Osteoblast (primary cell): ENCODE results near the gene CA9. TPM values are rescaled to one million over a fixed set of nuclear protein-coding genes. Genes with fewer than 3 reads are reported as not detected.

Experiments used
- DNase-seq: peaks from one replicate; pipeline ENCODE4 v3.0.0; 2011; ENCODE audit warnings: low spot score, mixed read lengths; ENCODE audit not compliant: insufficient read length; ENCODE audit errors: missing footprints
- H2AFZ ChIP-seq: 2 replicates; pipeline ENCODE4 v1.6.0; 2011; ENCODE audit warnings: mild to moderate bottlenecking, low read length
- H3K27ac ChIP-seq: 2 replicates; pipeline ENCODE4 v1.5.1; 2011; ENCODE audit warnings: mild to moderate bottlenecking, low read depth, low read length, moderate library complexity
- H3K27me3 ChIP-seq: 2 replicates; pipeline ENCODE4 v1.6.0; 2012; ENCODE audit warnings: mild to moderate bottlenecking, control low read depth, inconsistent platforms, low read length, moderate library complexity; ENCODE audit not compliant: insufficient read depth
- H3K36me3 ChIP-seq: 2 replicates; pipeline ENCODE4 v1.5.1; 2011; ENCODE audit warnings: mild to moderate bottlenecking, low read length, control low read depth, moderate library complexity; ENCODE audit not compliant: insufficient read depth
- H3K4me1 ChIP-seq: 2 replicates; pipeline ENCODE4 v1.5.1; 2011; ENCODE audit warnings: mild to moderate bottlenecking, low read length, control low read depth, moderate library complexity; ENCODE audit not compliant: insufficient read depth
- H3K4me2 ChIP-seq: 2 replicates; pipeline ENCODE4 v1.6.0; 2011; ENCODE audit warnings: mild to moderate bottlenecking, low read length; ENCODE audit not compliant: insufficient read depth
- H3K4me3 ChIP-seq: fragments of 200-600 bp; sonication (generic); 3 replicates; pipeline ENCODE4 v1.5.1; 2012; ENCODE audit warnings: mild to moderate bottlenecking, low read length, inconsistent platforms; ENCODE audit not compliant: insufficient read depth
- H3K79me2 ChIP-seq: 2 replicates; pipeline ENCODE4 v1.6.0; 2012; ENCODE audit warnings: mild to moderate bottlenecking, low read length, control low read depth, inconsistent platforms; ENCODE audit not compliant: insufficient read depth
- H3K9me3 ChIP-seq: 2 replicates; pipeline ENCODE4 v1.5.1; 2011; ENCODE audit warnings: low read depth, low read length, control low read depth
- H4K20me1 ChIP-seq: 2 replicates; pipeline ENCODE4 v1.6.0; 2012; ENCODE audit warnings: mild to moderate bottlenecking, low read length, control low read depth; ENCODE audit not compliant: insufficient read depth
- total RNA-seq: library from RNA; depleted of rRNA; stranded (reverse); fragments of >200 nt; gene quantifications from 2 replicates; pipeline ENCODE4 v1.2.3, GENCODE V29; 2012
- TF ChIP-seq, protein P1 (sequence below): IDR thresholded peaks from 2 replicates; pipeline ENCODE4 v1.5.1; 2011; ENCODE audit warnings: mild to moderate bottlenecking, low read depth, low read length, moderate library complexity; ENCODE audit errors: extremely low read depth

CA9 gene
- total RNA-seq, 1 donor = not detected

GRCh38 chr9:35679766-35680330, 6.1 kb downstream of the CA9 start:
- H3K9me3 ChIP-seq = no peaks in the 10 kb centered on the region
- TF ChIP-seq, protein P1, sequence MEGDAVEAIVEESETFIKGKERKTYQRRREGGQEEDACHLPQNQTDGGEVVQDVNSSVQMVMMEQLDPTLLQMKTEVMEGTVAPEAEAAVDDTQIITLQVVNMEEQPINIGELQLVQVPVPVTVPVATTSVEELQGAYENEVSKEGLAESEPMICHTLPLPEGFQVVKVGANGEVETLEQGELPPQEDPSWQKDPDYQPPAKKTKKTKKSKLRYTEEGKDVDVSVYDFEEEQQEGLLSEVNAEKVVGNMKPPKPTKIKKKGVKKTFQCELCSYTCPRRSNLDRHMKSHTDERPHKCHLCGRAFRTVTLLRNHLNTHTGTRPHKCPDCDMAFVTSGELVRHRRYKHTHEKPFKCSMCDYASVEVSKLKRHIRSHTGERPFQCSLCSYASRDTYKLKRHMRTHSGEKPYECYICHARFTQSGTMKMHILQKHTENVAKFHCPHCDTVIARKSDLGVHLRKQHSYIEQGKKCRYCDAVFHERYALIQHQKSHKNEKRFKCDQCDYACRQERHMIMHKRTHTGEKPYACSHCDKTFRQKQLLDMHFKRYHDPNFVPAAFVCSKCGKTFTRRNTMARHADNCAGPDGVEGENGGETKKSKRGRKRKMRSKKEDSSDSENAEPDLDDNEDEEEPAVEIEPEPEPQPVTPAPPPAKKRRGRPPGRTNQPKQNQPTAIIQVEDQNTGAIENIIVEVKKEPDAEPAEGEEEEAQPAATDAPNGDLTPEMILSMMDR = no peak
- H3K79me2 ChIP-seq = peaks cover 5% of the 10 kb centered on the region
- no peak overlapping the region for H3K4me3 ChIP-seq
- no peak overlapping the region for H3K27ac ChIP-seq
- H3K36me3 ChIP-seq = peaks cover 37% of the 10 kb centered on the region
- no peak overlapping the region for H3K4me2 ChIP-seq
- H2AFZ ChIP-seq = no peak overlapping the region
- H3K4me1 ChIP-seq = peaks cover 27% of the 10 kb centered on the region
- DNase-seq = peak; percentile 87
- H3K27me3 ChIP-seq = peaks cover 7% of the 10 kb centered on the region
- peaks cover 43% of the 10 kb centered on the region for H4K20me1 ChIP-seq

DNA sequence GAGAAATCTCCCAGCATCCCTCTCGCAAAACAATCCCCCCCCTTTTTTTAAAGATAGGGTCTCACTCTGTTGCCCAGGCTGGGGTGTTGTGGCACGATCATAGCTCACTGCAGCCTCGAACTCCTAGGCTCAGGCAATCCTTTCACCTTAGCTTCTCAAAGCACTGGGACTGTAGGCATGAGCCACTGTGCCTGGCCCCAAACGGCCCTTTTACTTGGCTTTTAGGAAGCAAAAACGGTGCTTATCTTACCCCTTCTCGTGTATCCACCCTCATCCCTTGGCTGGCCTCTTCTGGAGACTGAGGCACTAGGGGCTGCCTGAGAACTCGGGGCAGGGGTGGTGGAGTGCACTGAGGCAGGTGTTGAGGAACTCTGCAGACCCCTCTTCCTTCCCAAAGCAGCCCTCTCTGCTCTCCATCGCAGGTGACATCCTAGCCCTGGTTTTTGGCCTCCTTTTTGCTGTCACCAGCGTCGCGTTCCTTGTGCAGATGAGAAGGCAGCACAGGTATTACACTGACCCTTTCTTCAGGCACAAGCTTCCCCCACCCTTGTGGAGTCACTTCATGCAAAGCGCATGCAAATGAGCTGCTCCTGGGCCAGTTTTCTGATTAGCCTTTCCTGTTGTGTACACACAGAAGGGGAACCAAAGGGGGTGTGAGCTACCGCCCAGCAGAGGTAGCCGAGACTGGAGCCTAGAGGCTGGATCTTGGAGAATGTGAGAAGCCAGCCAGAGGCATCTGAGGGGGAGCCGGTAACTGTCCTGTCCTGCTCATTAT, 6.8 kb downstream of the CA9 start:
- Histone ChIP-seq H3K9me3 (no peaks in the 10 kb centered on the region), H3K4me2 (no peak overlapping the region), H3K36me3 (peaks cover 44% of the 10 kb centered on the region), H2AFZ (no peak overlapping the region), H3K4me3 (no peak overlapping the region), H3K79me2 (peaks cover 11% of the 10 kb centered on the region), H3K4me1 (peaks cover 27% of the 10 kb centered on the region), H4K20me1 (peaks cover 49% of the 10 kb centered on the region), H3K27ac (no peak overlapping the region), H3K27me3 (peaks cover 4% of the 10 kb centered on the region)
- TF ChIP-seq, protein P1 = no peak
- peak; percentile 90 for DNase-seq

DNA sequence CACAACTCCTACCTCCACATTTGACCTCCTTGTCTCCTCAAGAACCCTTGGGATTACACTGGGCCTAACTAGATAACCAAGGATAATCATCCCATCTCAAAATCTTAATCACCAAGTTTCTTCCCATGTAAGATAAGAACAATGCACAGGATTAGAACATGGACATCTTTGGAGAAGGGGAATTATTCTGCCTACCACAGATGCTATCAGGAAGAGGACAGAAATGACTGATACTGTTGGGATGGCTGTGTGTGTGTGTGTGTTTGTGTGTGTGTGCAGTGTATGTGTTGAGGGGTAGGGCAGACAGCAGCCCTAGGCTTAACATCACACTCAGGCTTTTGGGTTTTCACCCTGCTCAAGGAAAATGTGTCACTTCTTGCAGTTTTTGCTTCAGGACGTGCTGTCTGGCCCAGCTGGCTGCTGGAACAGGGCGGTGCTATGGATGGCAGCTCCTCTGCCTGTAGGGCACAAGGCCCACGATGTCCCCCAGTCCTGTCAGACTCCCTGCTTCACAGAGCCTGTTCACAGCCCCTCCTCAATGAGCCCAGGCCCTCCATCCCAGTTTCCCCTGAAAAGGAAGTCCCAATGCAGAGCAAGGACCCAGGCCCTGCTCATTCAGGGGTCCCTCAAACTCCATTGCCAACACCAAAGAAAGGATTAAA, 7.7 kb downstream of the CA9 start:
- H4K20me1 ChIP-seq = peaks cover 59% of the 10 kb centered on the region
- H3K27ac ChIP-seq = peak overlapping the region; percentile 54
- H2AFZ ChIP-seq = no peak overlapping the region
- H3K4me2 ChIP-seq = no peak overlapping the region
- peaks cover 35% of the 10 kb centered on the region for H3K4me1 ChIP-seq
- no peaks in the 10 kb centered on the region for H3K9me3 ChIP-seq
- peaks cover 20% of the 10 kb centered on the region for H3K79me2 ChIP-seq
- no peak for DNase-seq
- TF ChIP-seq, protein P1 = no peak
- no peaks in the 10 kb centered on the region for H3K27me3 ChIP-seq
- no peak overlapping the region for H3K4me3 ChIP-seq
- peaks cover 54% of the 10 kb centered on the region for H3K36me3 ChIP-seq

DNA sequence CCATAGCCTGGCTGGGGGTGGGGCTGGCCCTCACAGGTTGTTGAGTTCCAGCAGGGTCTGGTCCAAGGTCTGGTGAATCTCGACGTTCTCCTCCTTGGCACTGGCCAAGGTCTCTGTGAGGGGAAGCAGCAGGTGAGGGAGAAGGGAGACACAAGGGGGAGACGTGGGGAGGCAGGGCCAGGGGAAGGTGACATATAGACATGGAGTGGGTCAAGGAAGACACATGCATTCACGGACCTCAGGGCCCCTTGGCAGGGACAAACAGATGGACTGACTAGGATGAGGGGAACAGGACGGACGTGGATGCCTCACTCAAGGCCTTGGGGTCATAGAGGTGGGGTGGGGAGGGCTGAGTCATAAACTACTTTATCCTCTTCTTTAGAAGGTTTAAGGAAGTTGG, 8.3 kb downstream of the CA9 start:
- Histone ChIP-seq H3K36me3 (peaks cover 59% of the 10 kb centered on the region), H4K20me1 (peaks cover 65% of the 10 kb centered on the region), H3K4me2 (no peak overlapping the region), H3K79me2 (peaks cover 25% of the 10 kb centered on the region), H3K4me3 (no peak overlapping the region), H2AFZ (no peak overlapping the region), H3K4me1 (peaks cover 41% of the 10 kb centered on the region), H3K27me3 (no peaks in the 10 kb centered on the region), H3K27ac (peak overlapping the region; percentile 54), H3K9me3 (no peaks in the 10 kb centered on the region)
- TF ChIP-seq, protein P1 = no peak
- no peak for DNase-seq
